ENCODE results near the gene HOXB5.

Gene HOXB5

GRCh38 chr17:48622857-48623256 lies 29.3 kb upstream of the HOXB5 start:
- peaks cover 0 to 31% (median 26%) of the 10 kb centered on the region in 4 donors for H3K4me1 ChIP-seq
- intact Hi-C loops (cut with DNase I; ENCODE audit: low total_unique reads), result loop anchor here (5.0 kb wide), 1 partner anchor 286 kb away; no protein-coding TSS in a partner anchor
- DNase-seq, result no peak
- no peak for TF ChIP-seq CTCF (IDR thresholded peaks at IDR 0.05)
- no peaks in the 10 kb centered on the region for H3K36me3 ChIP-seq
- no peak overlapping the region for H3K4me3 ChIP-seq
- H3K27me3 ChIP-seq, result peaks cover 0 to 99% of the 10 kb centered on the region in 2 donors
- no peak overlapping the region for H3K27ac ChIP-seq
- H3K9me3 ChIP-seq, result no peaks in the 10 kb centered on the region

GRCh38 chr17:48621410-48622392 lies 28.1 kb upstream of the HOXB5 start:
- H3K9me3 ChIP-seq, result no peaks in the 10 kb centered on the region
- H3K27ac ChIP-seq, result no peak overlapping the region
- intact Hi-C loops (cut with DNase I; ENCODE audit: low total_unique reads), result loop anchor here (5.0 kb wide), 1 partner anchor 284 kb away; no protein-coding TSS in a partner anchor
- H3K36me3 ChIP-seq, result no peaks in the 10 kb centered on the region
- peaks cover 0 to 99% of the 10 kb centered on the region in 2 donors for H3K27me3 ChIP-seq
- peaks cover 0 to 33% (median 27%) of the 10 kb centered on the region in 4 donors for H3K4me1 ChIP-seq
- DNase-seq, result no peak
- TF ChIP-seq CTCF (IDR thresholded peaks at IDR 0.05), result no peak
- H3K4me3 ChIP-seq, result no peak overlapping the region

GRCh38 chr17:48620461-48621139 lies 27.0 kb upstream of the HOXB5 start:
- TF ChIP-seq CTCF (IDR thresholded peaks at IDR 0.05), result no peak
- Histone ChIP-seq H3K27ac (no peak overlapping the region), H3K4me3 (no peak overlapping the region), H3K9me3 (no peaks in the 10 kb centered on the region), H3K27me3 (peaks cover 0 to 99% of the 10 kb centered on the region in 2 donors), H3K4me1 (peaks cover 0 to 22% (median 16%) of the 10 kb centered on the region in 4 donors), H3K36me3 (no peaks in the 10 kb centered on the region)
- DNase-seq, result no peak
- intact Hi-C loops (cut with DNase I; ENCODE audit: low total_unique reads), result loop anchor here (5.0 kb wide), 1 partner anchor 283 kb away; no protein-coding TSS in a partner anchor

- H3K4me3 ChIP-seq, result no peak overlapping the region
- intact Hi-C loops (cut with DNase I; ENCODE audit: low total_unique reads), result loop anchor here (5.0 kb wide), 2 partner anchors 283 to 593 kb away; no protein-coding TSS in a partner anchor
- H3K9me3 ChIP-seq, result no peaks in the 10 kb centered on the region
- no peaks in the 10 kb centered on the region for H3K36me3 ChIP-seq
- H3K4me1 ChIP-seq, result peaks cover 0 to 15% (median 9%) of the 10 kb centered on the region in 4 donors
- TF ChIP-seq CTCF (IDR thresholded peaks at IDR 0.05), result no peak
- H3K27ac ChIP-seq, result no peak overlapping the region
- H3K27me3 ChIP-seq, result peaks cover 0 to 99% of the 10 kb centered on the region in 2 donors
- no peak for DNase-seq
Measured at GRCh38 chr17:48619826-48620449, 26.4 kb upstream of the HOXB5 start.

GRCh38 chr17:48618256-48618896 lies 24.8 kb upstream of the HOXB5 start:
- H3K4me1 ChIP-seq, result peaks cover 0 to 25% (median 17%) of the 10 kb centered on the region in 4 donors
- H3K36me3 ChIP-seq, result no peaks in the 10 kb centered on the region
- peaks cover 0 to 100% of the 10 kb centered on the region in 2 donors for H3K27me3 ChIP-seq
- intact Hi-C loops (cut with DNase I; ENCODE audit: low total_unique reads), result loop anchor here (5.0 kb wide), 1 partner anchor 591 kb away; no protein-coding TSS in a partner anchor
- peak; percentile 81 to 90 for DNase-seq
- no peak overlapping the region for H3K4me3 ChIP-seq
- TF ChIP-seq CTCF (IDR thresholded peaks at IDR 0.05), result peak; percentile 98 to 99
- H3K9me3 ChIP-seq, result no peaks in the 10 kb centered on the region
- H3K27ac ChIP-seq, result no peak overlapping the region
